Measurements from ENCODE around the gene LENEP. TPM values are rescaled to one million over a fixed set of nuclear protein-coding genes. Genes with fewer than 3 reads are reported as not detected.
"Not testable (repeated sequence)": the region's sequence is repeated elsewhere in the genome, so short reads cannot be mapped to it uniquely, and the experiment has no call there.

LENEP gene
- total RNA-seq, 1 experiment from 2014 or later, result 0.18 TPM

DNA sequence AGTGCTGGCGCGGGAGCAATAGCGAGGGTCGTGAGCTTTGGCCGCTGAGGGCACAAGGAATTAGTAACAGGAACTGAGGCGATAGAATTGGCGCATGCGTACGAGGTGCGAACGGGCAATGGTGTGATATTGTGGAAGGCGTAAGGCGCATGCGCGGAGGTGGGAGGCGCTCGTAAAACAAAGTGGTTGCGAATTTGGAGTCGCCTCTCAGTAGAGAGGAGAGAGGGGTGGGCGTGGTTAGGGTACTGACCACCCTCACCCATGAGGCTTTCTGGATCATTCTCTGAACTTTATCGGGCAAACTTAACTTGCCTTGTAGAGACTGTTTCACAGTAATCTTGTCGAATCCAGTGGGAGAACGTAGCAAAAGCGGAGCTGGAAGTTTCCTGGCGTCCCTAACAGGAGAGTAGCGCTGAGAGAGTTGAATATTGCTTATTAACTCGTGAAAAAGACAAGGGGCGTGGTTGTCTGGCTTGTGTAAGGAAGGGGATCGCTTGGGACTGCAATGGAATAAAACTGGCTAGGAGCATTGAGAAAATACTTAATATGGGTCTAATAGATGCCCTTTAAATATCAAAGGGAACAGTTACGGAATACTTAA is 18.5 kb upstream of the LENEP start:
- DNase-seq (ENCODE audit: low spot score), result peak; percentile 98

- DNase-seq (ENCODE audit: low spot score), result peak; percentile 34
Measured at GRCh38 chr1:154975409-154976059, 17.9 kb upstream of the LENEP start.

- not testable (repeated sequence) for DNase-seq (ENCODE audit: low spot score)
Measured at GRCh38 chr1:154977762-154978161, 15.6 kb upstream of the LENEP start.

DNA sequence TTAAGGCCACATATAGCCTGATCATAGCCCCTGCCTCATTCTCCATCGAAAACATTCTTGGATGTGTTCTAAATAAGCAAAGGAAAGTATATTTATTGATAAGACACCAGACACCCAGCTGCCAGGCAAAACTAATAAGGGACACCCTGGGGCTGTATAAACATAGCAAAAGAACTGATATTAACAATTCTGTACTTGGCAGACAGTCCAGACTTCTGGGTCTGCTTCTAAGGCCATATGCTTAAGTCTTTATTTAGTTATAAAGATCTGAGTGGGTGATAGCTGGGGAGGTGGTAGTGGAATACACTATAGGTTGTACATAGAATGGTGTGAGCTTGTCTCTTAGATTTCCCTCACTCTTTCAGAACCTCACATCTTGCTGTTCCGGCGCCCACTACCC is 15.0 kb upstream of the LENEP start:
- DNase-seq (ENCODE audit: low spot score), result no peak

DNA sequence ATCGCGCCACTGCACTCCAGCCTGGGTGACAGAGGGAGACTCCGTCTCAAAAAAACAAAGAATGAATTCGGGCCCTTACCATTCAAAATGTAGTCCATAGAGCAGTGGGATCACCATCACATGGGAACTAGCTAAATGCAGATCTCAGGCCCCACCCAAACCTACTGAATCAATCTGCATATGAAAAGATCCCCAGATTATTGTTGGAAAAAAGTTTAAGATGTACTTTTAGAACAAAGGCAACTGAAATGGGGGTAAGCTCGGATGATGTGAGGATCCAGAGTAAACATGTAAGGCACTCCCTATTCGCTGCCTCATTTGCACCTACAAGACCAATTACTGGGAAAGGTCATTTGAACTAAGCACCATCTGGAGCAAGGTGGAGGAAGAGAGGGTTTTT is 11.0 kb upstream of the LENEP start:
- no peak for DNase-seq (ENCODE audit: low spot score)

- peak; percentile 99 for DNase-seq (ENCODE audit: low spot score)
Measured at GRCh38 chr1:154982897-154983648, 10.3 kb upstream of the LENEP start, which contains the start of gene FLAD1. TSS of gene FLAD1 (plus strand) at chr1:154983344. CDS start at chr1:154983695, 351 bp downstream.

GRCh38 chr1:154983776-154984466 is 9.5 kb upstream of the LENEP start:
- DNase-seq (ENCODE audit: low spot score), result no peak

DNA sequence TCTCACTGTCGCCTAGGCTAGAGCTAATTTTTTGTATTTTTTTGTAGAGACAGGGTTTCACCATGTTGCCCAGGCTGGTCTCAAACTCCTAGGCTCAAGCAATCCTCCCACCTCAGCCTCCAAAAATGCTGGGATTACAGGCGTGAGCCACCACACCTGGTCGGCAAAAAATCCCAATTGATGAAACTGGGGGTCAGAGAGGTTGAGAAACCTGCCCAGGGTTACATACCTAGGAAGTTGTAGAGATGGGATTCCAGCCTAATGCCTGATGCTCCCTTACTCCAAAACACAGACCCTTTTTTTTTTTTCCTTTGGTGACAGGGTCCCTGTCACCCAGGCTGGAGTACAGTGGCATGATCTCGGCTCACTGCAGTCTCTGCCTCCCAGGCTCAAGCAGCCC is 6.7 kb upstream of the LENEP start:
- DNase-seq (ENCODE audit: low spot score), result not testable (repeated sequence)

DNA sequence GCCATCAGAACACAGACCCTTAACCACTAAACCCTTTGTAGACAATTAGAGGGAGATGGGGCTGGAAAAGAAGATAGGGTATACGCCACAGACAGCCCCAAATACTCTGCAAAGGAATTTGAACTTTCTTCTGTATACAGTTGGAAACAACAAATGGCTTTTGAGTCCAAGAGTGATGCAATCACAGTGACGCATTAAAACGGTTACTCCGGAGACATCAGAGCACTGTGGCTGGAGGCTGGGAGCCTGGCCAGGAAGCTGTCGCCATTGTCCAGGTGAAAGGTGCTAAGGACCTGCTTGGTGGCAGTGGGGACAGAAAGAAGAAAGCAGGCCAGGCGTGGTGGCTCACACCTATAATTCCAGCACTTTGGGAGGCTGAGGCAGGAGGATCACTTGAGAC is 6.1 kb upstream of the LENEP start:
- no peak for DNase-seq (ENCODE audit: low spot score)

DNA sequence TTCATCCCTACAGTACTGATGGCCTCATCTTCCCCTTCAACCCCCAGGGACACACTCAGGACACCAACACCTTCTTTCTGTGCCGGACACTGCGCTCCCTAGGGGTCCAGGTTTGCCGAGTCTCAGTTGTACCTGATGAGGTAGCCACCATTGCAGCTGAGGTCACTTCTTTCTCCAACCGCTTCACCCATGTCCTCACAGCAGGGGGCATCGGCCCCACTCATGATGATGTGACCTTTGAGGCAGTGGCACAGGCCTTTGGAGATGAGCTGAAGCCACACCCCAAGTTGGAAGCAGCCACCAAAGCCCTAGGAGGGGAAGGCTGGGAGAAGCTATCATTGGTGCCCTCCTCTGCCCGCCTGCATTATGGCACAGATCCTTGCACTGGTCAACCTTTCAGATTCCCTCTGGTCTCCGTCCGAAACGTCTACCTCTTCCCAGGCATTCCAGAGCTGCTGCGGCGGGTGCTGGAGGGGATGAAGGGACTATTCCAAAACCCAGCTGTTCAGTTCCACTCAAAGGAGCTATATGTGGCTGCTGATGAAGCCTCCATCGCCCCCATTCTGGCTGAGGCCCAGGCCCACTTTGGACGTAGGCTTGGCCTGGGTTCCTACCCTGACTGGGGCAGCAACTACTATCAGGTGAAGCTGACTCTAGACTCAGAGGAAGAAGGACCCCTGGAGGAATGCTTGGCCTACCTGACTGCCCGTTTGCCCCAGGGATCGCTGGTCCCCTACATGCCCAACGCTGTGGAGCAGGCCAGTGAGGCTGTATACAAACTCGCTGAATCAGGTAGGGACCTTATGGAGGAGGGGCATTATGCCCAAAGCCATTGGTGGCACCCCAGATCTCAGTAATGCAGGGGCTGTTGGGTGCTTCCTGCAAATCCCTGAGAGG is 5.1 kb upstream of the LENEP start:
- no peak for DNase-seq (ENCODE audit: low spot score)

GRCh38 chr1:154989195-154989860 is 4.1 kb upstream of the LENEP start:
- no peak for DNase-seq (ENCODE audit: low spot score)

- no peak for DNase-seq (ENCODE audit: low spot score)
Measured at GRCh38 chr1:154990276-154990675, 3.1 kb upstream of the LENEP start.

DNA sequence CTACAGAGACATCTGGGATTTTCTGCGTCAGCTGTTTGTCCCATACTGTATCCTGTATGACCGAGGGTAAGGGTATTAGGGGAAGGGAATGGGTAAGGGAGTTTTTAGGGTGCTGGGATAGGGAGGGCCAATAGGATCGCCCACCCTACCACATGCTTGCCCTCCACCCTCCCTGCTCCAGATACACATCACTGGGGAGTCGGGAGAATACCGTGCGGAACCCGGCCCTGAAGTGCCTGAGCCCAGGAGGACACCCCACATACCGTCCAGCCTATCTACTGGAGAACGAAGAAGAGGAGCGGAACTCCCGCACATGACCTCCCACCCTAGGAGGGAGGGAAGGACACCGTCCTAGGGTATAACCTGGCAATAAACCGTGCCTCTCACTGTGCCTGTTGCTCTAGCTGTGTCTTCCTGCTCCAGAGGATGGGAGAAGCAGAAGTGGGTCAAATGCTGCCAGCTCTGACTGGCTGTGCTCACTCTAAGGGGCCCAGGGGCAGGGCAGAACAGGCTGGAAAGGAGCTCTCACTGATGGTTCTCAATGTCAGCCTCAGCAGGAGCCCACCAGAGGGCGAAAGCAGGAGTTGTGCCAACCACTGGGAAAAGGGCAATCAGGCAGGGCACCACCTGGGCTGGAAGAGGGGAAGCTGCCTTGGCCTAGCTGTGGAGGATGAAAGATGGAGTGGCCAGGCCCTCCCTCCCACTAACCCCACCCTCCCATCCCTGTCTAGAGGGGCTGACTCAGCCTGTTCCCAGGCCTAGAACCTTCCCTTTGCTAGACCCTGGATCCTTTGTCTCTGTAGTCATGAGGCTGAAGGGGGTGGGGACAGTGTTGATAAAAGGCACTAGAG is 440 bp upstream of the LENEP start:
- DNase-seq (ENCODE audit: low spot score), result peak; percentile 63

DNA sequence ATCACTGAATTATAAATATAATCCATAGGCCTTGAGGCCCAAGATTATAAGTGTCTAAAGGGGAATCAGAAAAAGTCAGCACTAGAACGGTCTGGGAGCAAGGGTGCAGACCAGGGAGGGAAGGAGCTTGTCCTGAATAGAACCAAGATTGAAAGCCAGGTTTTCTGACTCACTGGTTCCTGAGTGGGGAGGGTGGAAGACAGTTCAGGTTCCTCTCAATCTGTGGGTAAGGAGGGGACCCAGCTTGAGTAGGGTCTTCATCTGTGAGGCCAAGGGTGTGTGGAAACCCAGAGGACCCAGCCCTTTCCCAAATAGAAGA is 842 bp downstream of the LENEP start:
- DNase-seq (ENCODE audit: low spot score), result no peak

DNA sequence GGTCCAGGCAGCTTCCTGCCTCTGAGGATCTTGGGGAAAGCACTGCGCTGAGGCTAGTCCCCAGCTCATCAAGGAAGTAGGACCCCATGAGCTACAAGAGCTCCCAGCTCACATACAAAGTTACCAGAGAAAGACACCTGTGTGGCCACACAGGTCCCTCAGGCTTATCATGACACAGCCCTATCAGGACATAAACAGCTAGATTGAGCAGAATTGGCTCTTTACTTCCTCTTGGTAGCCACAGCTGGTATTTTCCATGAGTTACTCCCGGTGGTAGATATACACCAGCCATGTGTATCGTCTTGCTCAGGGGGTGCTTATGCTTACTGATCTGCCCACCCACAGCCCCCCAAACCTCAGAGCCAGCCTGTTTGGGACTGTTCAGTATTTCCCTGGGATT is 1.2 kb downstream of the LENEP start:
- no peak for DNase-seq (ENCODE audit: low spot score)

DNA sequence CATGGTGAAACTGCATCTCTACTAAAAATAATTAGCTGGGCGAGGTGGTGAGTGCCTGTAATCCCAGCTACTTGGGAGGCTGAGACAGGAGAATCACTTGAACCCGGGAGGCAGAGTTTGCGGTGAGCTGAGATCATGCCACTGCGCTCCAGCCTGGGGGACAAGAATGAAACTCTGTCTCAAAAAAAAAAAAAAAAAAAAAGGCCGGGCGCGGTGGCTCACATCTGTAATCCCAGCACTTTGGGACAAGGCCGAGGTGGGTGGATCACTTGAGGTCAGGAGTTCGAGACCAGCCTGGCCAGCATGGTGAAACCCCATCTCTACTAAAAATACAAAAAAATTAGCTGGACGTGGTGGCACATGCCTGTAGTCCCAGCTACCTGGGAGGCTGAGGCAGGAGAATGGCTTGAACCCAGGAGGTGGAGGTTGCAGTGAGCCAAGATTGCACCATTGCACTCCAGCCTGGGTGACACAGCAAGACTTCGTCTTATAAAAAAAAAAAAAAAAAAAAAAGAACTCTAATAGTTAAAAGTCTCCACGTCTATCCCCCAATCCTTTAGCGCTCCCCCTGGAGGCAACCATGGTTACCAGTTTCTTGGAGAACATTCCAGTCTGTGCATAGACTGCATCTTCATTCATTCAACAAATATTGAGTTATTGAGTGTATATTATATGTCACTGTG is 2.1 kb downstream of the LENEP start:
- peak; percentile 87 for DNase-seq (ENCODE audit: low spot score)

DNA sequence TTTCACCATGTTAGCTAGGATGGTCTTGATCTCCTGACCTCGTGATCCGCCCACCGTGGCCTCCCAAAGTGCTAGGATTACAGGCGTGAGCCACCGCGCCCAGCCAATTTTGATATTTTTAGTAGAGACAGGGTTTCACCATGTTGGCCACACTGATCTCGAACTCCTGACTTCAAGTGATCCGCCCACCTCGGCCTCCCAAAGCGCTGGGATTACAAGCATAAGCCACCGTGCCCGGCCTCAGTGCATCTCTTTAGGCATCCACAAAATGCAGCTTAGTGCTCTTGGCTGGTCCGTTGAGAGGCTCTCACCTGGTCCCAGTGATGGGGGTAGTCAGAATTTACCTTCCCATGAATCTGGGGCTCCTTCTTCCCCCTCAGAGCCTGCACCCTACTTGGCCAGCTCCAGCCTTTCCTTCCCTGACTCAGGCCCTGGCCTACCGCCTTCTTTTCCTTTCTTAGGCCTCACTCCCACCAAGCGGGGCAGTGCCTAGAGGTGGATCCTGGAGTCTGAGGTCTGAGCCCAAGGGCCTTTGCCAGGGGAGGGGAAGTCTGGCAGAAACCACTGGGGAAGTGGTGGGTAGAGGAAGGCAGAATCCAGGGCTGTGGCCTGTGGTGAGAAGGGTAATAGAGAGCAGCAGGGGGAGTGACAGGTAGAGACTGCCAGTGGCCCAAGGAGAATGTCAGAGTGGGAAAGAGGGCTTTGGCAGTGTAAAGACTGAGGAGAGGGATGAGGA is 3.7 kb downstream of the LENEP start:
- DNase-seq (ENCODE audit: low spot score), result no peak

DNA sequence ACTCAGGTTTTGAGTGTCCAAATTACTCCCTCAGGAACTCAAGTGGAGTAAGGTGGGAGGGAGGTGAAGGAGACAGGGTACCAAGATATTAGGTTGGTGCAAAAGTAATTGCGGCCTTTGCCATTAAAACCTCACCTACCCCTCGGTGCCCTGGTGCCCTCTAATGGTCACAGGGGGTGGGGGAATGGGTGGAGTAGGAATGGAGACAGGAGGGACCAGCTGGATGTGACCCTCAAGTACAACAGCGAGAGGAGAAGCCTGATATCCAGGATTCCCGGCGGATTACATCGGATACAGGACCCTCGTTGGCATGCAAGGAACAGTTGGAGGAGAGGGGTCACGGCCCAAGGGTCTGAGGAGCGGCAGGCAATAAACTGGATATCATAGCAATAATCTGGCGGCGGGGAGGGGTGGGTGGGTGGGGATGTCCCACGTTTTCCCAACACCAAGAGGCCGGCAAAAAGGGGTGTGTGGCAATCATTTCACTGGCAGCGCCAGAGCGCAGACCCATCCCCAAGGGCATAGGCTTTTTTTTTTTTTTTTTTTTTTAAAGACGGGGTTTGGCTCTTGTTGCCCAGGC is 4.9 kb downstream of the LENEP start:
- no peak for DNase-seq (ENCODE audit: low spot score)

All from HT-29 (cell line).